T-helper 1 cell treated with Interleukin-12 subunit alpha and Interleukin-12 subunit beta and Interleukin-4 antibody, amounts not matched to agents 30 ng/mL and 1 ng/mL, for 36 hours (primary cell): ENCODE results near the gene PTPN20. TPM values are rescaled to one million over a fixed set of nuclear protein-coding genes. Genes with fewer than 3 reads are reported as not detected.

ENCODE experiments used
- intact Hi-C: fragments of 100-400 bp; cut with micrococcal nuclease; formaldehyde crosslinking; loops from one replicate; pipeline ENCODE4 v1.15.1; 2024
- total RNA-seq: library from RNA; stranded (reverse); gene quantifications from 2 replicates; pipeline ENCODE4 v1.2.3, GENCODE V29; 2022

Gene PTPN20
- total RNA-seq, 1 donor from 2014 or later: 0.20 TPM

DNA sequence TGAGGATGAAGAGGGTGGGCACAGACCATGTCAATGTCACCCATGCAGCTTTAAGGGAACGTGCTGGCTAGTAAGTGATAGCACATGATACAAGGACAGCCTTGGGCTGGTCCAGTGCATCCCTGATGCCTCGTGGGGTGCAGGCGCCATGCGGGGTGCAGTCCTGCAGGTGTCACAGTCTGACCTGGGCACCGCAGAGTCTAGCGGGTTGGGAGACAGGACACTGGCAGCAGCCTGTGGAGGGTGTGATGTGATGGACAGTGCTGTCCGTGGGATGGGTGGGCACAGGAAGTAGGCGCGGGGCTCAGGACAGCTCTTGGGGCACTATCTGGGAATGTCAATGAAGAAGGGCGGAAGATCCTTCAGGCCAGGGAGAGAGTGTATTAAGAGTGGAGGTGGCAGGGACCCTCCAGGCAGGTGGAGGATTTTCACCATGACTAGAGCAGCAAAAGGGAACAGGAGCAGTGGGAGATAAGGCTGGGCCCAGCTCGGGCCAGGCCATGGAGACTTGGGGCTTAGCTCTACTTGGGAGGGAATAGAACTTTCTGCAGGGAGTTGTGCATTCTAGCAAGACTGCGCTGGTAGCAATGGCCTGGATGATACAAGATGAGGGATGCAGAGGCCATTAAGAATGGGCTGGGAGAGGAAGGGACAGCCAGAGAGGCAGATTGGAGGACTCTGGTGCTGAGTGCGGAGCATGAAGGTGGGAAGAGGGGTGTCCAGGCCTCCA, 122.5 kb downstream of the PTPN20 start:
- intact Hi-C loops: no loop called here

DNA sequence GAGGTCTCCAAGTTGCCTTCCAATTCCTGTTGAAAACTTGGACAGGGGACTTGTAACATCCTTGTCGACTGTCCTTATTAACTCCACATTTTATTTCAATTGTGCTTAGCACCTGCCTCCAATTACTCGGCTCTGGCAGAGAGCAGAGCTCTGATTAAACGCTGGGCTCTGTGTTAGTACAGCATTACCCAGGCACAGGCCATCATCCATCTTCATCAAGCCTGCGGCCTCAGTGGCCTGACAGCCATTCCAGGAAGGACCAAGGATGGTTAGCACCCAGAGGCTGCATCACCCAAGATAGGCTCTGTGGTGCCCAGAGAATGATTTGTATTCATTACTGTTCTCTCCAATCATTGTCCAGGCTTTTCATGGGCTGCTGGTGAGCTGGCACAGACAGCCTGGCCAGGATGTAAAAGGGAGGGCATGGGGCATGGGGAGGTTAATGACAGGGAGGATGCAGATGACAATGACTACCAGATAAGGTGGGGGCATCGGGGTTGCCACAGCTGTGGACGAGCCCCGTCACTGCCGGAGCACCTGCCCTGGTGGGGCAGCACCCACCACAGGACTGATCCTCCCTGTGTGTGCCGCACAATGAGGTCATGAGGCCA, 123.3 kb downstream of the PTPN20 start:
- intact Hi-C loops: no loop called here

- intact Hi-C loops: no loop called here
Observed at GRCh38 chr10:47035171-47035818, 124.1 kb downstream of the PTPN20 start.

DNA sequence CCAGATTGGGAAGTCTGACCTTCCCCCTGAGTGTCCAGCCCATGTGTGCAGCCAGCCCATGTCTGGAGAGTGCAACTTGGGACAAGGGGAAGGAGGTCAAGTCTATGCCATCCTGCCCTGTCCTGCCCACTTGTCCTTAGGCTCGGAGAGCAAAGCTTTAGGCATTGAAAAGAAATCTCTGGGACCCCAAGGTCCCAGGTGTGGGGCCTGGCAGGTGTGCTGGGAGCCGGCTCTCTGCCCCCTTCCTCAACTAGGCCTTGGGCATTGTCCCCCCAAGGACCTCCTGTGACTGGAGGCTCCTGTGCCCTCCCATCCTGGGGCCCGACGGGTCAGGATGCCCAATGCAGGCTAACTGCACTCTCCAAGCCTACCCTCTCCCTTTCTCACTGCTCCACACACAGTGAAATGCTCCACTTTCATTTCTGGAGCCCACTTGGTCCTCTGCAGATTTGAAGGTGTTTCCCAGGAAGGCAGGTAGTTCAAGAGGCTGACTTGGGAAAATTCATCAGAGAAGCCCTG, 124.7 kb downstream of the PTPN20 start:
- intact Hi-C loops: no loop called here

GRCh38 chr10:47036771-47037170, 125.5 kb downstream of the PTPN20 start:
- intact Hi-C loops: no loop called here

GRCh38 chr10:47037654-47038425, 126.6 kb downstream of the PTPN20 start:
- intact Hi-C loops: no loop called here

GRCh38 chr10:47038881-47039561, 127.8 kb downstream of the PTPN20 start:
- intact Hi-C loops: no loop called here

DNA sequence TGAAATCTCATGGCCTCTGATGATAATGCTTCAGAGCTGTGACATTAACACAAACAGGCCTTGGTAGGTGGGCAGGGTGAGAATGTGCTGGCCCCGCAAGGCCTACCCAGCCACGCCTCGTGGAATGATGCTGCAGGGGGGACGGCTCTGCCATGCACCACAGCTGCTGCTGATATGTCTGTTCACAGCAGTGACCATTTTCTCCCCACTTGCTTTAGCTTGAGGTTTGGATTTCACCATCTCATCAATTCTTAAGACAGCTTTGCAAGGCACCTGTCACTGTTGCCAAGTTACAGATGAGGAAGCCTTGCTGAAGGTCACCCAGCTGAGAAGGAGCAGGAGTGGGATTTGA, 128.3 kb downstream of the PTPN20 start:
- intact Hi-C loops: no loop called here

GRCh38 chr10:47040041-47040491, 128.8 kb downstream of the PTPN20 start:
- intact Hi-C loops: no loop called here

GRCh38 chr10:47040681-47041080, 129.5 kb downstream of the PTPN20 start:
- intact Hi-C loops: no loop called here

- intact Hi-C loops: no loop called here
Observed at GRCh38 chr10:47041396-47042198, 130.4 kb downstream of the PTPN20 start.

DNA sequence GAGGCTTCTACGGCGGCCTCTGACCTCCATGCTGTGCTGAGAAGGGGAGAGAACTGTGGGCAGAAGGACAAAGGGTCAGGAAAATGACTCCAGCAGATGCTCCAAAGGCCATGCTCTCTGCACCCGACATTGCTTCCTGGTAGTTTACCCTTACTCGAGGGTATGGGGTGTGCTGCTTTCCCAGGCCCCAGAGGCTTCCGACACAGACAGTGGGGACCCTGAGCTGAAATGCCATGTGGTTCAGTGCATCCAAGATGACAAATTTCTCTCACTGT, 130.9 kb downstream of the PTPN20 start:
- intact Hi-C loops: no loop called here

- intact Hi-C loops: no loop called here
Observed at GRCh38 chr10:47042780-47043750, 131.8 kb downstream of the PTPN20 start.

DNA sequence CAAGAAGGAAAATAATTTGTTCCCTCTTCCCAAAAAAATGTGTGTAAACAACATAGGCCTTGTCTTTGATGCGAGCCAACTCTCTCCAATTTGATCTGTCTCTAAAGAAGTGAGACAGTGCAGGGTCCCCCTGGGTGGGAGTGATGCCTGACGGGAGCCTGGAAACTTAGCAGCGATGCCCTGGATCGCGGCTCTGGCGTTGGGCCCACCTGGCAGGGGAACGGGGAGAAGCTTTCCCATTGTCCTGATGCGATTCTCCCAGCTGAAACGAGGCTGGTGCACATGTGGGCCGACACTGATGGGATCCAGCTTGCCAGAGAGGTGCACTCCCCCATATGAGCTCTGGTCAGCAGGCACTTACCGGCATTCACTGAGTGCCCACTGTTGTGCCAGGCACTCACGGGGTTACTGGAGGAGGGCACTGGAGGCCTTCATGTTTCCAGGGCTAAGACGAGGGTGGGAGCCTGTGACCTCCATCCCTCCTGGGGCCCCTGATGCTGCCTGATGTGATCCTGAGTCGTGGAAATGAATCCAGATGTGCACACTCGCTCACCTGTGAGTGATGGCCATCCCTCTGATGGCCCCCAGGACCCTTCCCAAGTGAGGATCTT, 132.8 kb downstream of the PTPN20 start:
- intact Hi-C loops: no loop called here

DNA sequence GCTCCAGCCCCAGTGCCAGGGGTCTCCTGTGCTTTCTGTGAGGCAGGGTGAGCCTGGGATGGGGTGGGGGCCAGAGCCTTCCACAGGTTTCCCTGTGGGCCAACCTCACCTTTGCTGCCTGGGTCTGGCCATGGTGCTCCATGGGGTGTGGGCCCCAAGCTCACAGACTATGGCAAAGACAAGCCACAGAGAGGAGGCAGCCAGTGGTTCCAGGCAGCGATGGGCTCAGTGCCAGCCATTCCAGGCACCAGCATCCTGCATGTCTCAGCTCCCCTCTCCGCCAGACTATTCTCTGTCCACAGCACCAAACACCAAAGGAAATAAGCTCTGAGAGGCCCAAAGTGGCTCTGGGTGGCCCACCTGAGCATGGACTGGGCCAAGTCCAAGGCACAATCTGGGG, 133.5 kb downstream of the PTPN20 start:
- intact Hi-C loops: no loop called here

DNA sequence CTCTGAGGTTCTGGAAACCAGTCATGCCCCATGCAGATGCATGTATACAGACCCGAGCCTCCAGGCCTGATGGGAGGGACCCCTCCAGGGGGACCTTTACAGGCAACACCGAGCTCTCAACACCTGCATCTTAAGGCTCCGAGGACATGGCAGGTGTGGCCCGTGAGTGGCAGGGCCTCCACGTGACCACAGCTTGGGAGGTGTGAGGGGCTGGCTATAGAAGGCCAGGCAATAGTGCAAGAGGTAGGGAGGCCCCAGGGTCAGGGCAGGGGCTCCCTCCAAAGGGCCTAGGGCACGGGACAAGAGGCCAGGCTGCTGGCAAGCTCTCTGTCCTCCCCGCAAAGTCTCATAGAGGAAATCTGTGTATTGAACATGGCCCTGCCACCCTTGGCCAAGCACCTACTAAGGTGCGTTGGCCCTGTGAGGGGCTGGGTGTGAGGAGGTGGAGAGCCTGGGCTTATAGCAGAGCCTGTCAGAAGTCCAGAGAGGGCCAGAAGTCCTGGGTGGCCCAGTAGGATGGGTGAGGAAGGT, 134.2 kb downstream of the PTPN20 start:
- intact Hi-C loops: no loop called here

DNA sequence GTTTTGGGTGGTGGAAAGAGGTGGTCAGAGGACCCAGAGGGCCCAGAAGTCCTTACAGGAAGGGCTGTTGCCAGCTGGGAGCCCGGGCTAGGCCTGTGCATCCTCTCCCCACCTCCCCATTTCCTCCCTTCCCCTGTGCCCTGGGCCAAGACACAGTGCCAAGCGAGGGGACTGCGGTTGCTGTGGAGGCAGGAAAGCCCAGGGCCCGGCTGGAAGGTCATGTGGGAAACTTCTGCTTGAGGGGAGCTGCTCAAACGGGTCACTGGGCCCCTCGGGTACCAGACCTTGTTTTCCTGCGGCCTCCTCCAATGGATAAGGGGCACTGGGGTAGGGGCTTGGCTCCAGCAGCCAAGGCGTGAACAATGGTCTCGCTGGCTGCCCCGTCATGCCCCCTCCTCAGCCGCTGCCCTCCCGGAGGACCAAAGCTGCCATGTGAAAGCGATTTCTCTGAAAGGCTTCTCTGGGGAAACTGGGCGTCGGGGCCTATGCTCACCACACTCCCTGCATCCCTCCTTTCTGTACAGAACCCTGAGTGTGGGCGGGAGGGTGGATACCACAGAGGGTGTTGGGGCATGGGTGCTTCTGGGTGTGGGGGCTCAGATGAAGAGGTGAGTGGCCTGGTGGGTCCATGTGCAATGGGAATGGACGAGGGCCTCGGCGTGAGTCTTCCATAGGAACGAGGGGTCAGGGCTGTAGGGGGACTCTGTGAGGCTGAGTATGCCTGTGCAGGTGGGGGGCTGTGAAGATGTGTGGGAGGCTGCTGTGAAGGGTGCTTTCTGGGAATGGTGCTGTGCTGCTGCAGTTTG, 135.3 kb downstream of the PTPN20 start:
- intact Hi-C loops: loop anchor here (1.0 kb wide), 3 partner anchors 22 to 294 kb away; no protein-coding TSS in a partner anchor

DNA sequence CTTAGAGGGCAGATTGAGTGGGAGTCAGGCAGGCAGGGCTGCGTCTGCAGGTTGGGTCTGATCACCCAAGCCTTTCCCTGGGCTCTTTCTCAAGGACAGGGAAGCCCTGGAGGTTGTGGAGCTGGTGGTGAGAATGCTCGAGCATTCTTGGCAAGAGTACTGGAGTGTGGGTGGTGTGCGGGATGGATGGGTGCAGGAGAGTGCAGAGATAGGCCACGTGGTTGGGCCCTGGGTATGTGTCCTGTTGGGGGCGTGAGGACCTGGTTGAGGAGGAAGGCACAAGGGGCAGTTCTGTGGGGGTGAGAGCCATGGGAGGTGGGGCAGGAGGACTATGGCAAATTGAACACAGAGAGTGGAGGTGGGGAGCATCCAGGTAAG, 135.9 kb downstream of the PTPN20 start:
- intact Hi-C loops: loop anchor here (1.0 kb wide), 3 partner anchors 23 to 293 kb away; no protein-coding TSS in a partner anchor
